GM13976 (cell line): ENCODE results near the gene DAAM1.

Source experiments
- DNase-seq: peaks from one replicate; pipeline ENCODE4 v3.0.0; 2012; ENCODE audit warnings: low spot score
- CTCF ChIP-seq: IDR thresholded peaks from 2 replicates; pipeline ENCODE4 v1.5.1; 2012; ENCODE audit warnings: borderline replicate concordance, mild to moderate bottlenecking; ENCODE audit not compliant: insufficient read depth; ENCODE audit errors: extremely low read depth, missing control alignments, control extremely low read depth
- in situ Hi-C: fragments of 300-500 bp; cut with MboI; formaldehyde crosslinking; loops from one replicate; pipeline ENCODE4 v1.12.0; 2022; ENCODE audit warnings: low sequenced_read_pairs, mixed read lengths, inconsistent platforms; ENCODE audit not compliant: unreplicated experiment

The DAAM1 gene

GRCh38 chr14:59320361-59320760, 131.9 kb downstream of the DAAM1 start:
- DNase-seq, result no peak
- no peak for TF ChIP-seq CTCF
- in situ Hi-C loops, result no loop called here

DNA sequence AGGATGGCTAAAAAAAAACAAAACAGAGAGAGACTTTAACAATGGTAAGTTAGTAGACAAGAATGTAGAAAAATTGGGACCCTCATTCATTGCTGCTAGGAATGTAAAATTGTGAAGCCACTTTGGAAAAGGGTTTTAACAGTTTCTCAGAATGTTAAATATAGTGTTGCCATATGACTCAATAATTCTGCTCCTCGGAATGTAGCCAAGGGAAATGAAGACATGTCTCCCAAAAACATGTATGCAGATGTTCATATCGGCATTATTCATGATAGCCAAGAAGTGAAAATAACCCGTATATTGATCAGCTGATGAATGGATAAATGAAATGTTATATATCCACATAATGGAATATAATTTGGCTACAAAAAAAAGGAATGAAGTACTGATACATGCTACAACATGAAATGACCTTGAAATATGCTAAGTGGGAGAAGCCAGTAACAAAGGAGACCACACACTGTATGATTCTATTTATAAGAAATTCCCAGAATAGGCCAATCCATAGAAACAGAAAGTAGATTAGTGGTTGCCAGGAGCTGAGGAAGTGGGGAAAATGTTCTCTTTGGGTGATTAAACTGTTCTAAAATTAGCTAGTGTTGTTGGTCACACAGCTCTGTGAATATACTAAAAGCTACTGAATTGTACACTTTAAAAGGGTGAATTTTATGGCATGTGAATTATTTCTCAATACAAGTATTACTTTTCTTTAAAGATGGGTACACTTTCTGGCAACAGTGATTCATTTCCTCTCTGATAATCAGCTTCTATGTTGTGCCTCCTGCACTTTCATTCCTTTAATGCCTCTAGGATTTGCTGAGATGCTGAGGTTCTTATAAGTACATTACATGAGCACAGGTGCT, 132.5 kb downstream of the DAAM1 start:
- in situ Hi-C loops, result no loop called here
- no peak for DNase-seq
- no peak for TF ChIP-seq CTCF

DNA sequence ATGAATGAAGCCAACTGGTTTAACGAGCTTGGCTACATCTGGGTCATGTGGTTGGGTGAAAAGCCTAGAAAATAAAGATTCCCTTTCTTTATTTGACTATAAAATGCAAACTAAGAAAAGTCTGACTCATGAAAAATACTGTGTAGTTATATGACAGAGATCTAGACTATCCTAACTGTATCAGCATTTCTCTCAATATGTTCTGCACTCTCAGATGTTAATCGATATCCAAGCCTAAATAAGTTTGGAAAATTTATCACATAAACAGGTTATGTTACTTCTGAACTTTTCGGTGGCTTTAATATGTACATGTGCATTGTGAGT, 133.1 kb downstream of the DAAM1 start:
- TF ChIP-seq CTCF, result no peak
- no peak for DNase-seq
- in situ Hi-C loops, result no loop called here

- in situ Hi-C loops, result no loop called here
- TF ChIP-seq CTCF, result no peak
- no peak for DNase-seq
Measured at GRCh38 chr14:59325906-59326305, 137.4 kb downstream of the DAAM1 start.

GRCh38 chr14:59328454-59328853, 140.0 kb downstream of the DAAM1 start:
- DNase-seq, result no peak
- in situ Hi-C loops, result no loop called here
- no peak for TF ChIP-seq CTCF

- TF ChIP-seq CTCF, result no peak
- in situ Hi-C loops, result no loop called here
- DNase-seq, result peak; percentile 30
Measured at GRCh38 chr14:59330455-59330854, 142.0 kb downstream of the DAAM1 start.

GRCh38 chr14:59331217-59331616, 142.8 kb downstream of the DAAM1 start:
- no peak for DNase-seq

More at GRCh38 chr14:59331217-59331616, 142.8 kb downstream of the DAAM1 start:
- TF ChIP-seq CTCF, result no peak
- in situ Hi-C loops, result no loop called here
